CD4-positive, alpha-beta T cell treated with Interleukin-10 for 1 hour (primary cell): ENCODE measurements around the gene SETDB1.
"Not testable (repeated sequence)": the region's sequence is repeated elsewhere in the genome, so short reads cannot be mapped to it uniquely, and the experiment has no call there.

Experiments used
- DNase-seq: peaks from one replicate; pipeline ENCODE4 v3.0.0-alpha.2; 2020

The SETDB1 gene

DNA sequence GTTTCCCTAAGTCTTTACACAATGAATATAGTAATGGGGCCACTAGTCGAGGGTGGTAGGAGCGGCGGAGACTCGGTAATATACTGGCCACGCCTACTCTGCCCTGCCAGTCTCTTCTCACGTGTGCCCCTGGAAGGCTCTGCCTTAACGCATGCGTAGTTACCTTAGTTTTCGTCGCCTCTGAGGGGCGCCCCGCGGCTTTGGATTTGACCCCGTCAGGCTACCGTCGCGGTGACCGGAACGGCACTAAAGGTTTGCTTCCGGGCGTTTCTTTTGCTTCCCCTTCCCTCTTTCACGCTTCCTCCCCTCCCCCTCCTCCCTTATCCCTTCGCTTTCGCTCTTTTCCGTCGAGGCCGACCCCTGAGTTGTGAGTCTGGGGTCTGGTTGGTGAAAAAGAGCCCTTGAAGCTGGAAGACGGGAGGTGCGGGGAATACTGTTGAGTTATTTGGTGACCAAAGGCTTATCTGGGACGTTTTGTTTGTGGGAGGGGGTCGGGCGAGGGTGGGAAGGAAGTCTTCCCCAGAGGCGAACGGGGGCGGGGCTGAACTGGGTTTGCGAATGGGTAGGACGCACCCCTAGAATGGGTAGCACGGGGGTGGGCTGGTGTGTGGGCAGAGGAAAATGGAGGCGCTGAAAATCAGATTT, at the start of gene SETDB1:
Gene SETDB1, plus strand, starts transcription at position 267 of the 645 bp plus-strand sequence. CDS start 1,352 bp downstream, outside the sequence.
- DNase-seq: peak; percentile 97

DNA sequence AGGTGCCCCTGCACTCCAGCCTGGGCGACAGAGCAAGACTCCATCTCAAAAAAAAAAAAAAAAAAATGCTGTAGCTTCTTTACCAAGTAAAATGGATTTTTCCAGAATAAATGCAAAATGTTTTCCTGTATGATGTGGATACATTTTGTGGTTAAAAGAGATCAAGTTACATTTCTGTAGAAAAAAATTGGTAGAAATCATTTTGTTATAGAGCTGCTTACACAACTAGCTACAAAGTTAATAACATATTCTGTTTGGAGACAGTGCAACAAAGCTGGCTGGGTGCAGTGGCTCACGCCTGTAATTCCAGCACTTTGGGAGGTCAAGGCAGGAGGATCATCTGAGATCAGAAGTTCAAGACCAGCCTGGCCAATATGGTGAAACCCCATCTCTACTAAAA, 47.2 kb upstream of the SETDB1 start:
- DNase-seq: not testable (repeated sequence)

DNA sequence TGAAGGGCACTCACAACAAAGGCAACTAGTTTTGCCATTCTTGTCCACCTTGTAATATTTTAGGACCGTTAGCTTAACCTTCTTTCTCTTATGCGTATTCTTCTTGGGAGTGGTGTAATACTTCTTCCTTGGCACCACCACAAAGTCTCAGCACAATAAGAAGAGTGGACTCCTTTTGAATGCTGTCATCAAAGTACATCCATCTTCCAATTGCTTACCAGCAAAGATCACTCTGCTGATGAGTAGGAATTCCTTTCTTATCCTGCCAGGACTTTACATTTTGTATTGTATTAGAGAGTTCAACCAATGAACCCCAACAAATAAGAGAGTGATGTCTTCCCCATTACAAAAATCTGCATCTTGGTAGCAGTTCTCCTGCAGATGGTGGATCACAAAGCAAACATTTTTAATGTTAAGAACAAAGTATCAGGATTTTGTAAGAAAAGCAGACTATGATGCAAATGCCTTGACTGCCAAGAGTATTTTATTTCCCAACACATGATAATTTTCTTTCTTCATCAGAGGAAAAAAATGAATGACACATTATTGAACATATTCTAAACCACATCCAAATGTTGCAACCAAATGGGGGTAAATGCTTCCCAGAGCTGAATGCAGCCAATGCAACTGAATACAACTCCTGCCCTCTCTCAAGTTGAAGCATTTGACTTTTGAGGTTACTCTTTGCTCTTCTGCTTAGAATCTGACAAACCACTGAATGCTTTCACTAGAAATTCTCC, 44.7 kb upstream of the SETDB1 start:
- no peak for DNase-seq

DNA sequence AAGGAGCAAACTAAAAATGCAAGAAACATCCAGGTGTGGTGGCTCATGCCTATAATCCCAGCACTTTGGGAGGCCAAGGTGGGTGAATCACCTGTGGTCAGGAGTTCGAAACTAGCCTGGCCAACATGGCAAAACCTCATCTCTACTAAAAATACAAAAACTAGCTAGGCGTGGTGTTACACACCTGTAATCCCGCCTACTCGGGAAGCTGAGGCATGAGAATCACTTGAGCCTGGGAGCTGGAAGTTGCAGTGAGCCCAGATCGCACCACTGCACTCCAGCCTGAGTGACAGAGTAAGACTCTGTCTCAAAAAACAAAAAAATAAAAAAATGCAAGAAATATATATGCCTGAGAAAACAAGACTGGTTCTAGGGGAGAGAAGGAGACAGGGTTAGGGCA, 43.0 kb upstream of the SETDB1 start:
- not testable (repeated sequence) for DNase-seq

DNA sequence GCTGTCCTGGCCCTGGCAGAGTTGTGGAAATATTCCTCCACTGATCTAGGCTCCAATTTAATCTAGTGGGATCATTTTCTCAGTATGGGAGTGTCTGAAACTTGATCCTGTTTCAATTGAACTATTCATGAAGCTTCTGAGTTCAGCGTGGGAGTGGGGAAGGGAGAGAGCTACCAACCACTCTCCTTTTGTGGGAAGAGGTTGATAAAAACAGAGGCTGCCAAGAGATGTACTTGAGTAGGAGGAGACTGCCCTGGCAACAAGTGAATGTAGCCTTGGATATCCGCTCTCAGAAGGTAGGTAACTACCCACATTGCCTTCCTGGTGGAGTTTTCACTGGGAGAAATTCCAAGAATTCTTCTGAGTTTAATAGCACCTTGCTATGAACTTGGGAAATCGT, 39.1 kb upstream of the SETDB1 start, which contains the start of gene CTXND2:
Gene CTXND2, plus strand, starts transcription at position 119 of the 400 bp plus-strand sequence. CDS start 25,179 bp downstream, outside the sequence.
- DNase-seq: no peak

DNA sequence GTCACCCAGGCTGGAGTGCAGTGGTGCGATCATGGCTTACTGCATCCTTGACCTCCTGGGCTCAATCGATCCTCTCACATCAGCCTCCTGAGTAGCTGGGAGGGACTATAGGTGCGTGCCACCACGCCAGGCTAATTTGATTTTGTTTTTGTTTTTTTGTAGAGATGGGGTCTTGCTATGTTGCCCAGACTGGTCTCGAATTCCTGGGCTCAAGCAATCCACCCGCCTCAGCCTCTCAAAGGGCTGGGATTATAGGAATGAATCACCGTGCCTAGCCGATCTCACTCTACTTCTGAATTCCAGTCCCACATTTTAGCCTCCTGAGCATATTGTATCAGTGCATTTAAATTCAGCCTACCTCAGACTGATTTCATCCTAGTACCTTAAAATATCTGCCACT, 37.4 kb upstream of the SETDB1 start:
- no peak for DNase-seq

DNA sequence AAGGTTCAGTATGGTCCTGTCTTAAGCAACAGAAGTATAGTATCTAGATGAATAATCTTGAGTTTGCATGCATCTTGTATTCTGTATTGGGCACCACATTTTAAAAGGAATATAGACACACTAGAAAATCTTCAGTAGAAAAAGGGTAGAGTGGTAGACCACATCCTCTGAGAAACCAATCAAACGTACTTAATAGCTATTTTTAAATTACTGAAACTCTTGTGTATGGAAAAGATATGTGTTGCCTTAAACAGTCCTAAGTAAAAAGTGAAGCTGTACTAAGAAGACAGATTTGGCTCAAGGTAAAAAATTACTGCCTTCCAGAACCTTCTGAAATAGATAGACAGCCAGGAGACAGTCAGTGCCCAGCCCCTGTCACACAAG, 36.1 kb upstream of the SETDB1 start:
- peak; percentile 11 for DNase-seq

DNA sequence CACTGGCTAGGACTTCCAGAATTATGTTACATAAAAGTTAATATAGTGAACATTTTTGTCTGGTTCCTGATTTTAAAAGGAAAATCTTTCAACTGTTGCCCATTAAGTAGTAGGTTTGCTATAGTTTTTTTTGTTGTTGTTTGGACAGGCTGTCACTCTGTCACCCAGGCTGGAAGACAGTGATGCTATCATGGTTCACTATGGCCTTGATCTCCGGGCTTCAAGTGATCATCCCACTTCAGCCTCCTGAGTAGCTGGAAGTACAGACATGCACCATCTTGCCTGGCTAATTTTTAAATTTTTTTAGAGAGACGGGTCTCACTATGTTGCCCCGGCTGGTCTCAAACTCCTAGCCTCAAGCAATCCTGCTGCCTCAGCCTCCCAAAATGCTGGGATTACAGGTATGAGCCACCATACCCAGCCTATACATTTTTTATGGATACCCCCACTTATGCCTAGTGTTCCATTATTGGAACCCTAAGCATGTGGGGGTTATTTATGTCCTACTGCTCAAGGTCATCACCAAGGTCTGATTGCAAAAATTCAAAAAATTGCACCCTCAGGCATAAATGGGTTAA, 32.7 kb upstream of the SETDB1 start:
- DNase-seq: no peak

DNA sequence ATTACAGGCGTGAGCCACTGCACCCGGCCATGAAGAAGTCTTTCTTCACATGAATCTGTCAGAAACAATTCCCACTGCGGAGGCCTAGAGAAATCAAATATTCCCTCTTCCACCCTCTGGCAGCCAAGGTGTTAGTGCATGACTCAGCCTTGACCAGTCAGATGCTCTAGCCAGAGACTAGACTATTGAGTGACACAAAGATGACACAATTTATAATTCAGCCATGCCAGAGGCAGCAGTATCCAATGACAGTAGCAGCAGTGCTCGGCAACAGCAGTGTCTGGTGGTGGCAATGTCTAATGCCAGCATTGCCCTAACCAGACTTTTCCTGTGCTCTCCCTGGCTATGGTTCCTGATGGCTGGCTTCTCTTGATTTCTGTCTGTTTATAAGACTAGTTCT, 30.5 kb upstream of the SETDB1 start:
- no peak for DNase-seq

DNA sequence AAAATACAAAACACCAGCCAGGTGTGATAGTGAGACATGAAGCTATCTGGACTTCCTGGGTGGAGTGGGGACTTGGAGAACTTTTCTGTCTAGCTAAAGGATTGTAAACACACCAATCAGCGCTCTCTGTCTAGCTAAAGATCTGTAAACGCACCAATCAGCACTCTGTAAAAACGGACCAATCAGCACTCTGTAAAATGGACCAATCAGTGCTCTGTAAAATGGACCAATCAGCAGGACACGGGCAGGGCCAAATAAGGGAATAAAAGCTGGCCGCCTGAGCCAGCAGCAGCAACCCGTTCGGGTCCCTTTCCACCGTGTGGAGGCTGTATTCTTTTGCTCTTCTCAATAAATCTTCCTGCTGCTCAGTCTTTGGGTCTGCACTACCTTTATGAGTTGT, 26.4 kb upstream of the SETDB1 start:
- DNase-seq: not testable (repeated sequence)

DNA sequence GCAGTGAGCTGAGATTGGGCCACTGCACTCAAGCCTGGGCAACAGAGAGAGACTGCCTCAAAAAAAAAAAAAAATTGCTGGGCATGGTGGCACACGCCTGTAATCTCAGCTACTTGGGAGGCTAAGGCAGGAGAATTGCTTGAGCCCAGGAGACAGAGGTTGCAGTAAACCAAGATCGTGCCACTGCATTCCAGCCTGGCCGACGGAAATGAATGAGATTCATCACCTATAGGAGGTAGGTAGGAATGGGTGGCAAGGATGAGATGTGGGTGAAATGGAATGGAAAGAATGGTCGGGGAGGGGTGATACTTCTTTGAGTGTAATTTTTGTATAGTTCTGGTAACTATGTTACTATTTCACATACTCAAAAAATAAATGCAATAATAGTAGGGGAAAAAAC, 23.8 kb upstream of the SETDB1 start:
- DNase-seq: no peak

DNA sequence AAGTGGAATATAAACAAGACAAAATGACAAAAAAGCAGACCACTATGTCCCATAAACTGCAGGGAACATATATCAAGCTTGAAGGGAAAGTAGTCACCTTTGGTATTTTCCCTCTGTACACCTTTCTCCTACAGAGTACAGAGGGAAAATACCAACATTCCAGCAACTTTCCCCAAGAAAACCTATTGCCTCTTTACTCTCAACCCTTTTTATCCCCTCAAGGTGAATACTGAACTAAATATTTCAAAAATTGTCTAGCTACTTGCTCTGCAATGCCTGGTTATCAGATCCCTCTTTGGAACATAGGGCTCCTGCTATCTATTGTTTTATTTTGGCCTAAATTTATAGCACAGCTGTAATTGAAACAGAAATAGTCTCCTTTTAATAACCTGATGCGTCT, 23.4 kb upstream of the SETDB1 start:
- DNase-seq: no peak

DNA sequence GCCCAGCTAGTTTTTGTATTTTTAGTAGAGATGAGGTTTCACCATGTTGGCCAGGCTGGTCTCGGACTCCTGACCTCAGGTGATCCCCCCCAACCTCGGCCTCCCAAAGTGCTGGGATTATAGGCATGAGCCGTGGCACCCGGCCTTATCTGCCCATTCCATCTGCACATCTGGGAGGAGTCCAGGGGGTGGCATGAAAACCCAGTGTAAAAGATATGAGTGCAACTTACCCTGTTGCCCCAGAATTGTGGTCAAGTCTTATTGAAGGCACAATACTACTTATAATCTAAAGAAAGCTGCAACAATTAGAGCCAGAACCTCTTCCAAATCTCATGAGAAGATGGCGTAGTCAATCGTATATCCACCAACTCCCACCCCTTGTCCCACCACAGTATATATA, 20.9 kb upstream of the SETDB1 start:
- no peak for DNase-seq

DNA sequence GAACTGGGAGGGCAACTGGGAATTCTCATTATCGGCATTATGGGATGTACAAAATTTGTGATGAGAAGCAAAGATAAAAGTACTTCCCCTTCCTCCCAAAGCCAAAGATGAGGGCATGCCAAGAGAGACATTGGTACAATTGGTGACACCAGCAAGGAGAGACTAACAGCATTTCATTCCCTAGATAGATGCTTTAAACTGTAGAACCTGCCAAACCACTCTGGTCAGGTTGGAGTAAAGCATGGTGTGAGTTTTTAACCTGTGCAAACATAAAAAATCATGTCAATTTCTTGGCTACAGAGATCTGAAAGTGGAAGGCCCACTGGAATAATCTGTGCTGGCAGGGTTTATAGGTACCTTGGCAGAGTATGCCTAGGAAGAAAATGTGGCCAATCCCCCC, 19.8 kb upstream of the SETDB1 start:
- no peak for DNase-seq

DNA sequence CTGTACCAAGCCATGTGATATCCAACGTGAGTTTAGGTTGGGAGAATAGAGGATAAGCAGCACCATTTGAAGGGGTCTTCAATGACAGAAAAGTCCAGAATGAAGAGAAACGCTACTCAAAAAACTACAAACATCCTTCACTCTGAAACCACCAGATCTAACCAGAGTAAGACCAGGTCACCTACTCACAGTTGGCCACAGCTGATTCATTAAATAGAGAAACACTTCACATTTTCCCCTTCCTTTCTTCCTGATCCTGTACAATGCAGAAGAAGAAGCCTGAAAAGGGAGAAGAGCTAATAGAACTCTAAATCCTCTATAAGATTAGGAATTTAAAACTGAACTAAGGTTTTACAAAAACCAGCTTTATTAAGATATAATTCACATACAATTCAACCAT, 19.4 kb upstream of the SETDB1 start:
- no peak for DNase-seq

DNA sequence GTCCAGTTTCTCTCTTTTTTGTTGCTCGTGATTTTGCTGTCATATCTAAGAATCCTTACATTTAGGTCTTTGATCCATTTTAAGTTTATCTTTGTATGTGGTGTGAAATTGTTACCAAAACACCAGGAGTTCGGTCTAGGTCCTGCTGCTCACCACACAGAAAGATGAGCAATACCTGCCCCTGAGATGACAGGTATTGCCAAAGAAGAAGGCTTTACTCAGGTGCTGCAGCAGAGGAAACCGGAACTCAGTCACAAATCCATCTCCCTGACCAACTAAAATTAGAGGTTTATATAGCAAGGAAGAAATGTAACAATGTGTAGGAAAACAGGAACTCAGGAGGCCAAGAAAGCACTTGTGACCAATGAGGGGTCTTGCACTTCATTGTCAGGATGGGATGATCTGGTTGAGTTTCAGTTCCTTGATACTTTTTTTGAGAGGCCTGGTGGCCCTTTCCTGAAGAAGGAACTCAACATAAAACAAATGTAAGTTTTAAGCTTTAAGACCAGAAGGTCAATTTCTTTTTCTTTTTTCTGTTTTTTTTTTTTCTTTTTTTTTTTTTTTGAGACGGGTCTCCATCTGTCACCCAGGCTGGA, 16.5 kb upstream of the SETDB1 start:
- DNase-seq: no peak

DNA sequence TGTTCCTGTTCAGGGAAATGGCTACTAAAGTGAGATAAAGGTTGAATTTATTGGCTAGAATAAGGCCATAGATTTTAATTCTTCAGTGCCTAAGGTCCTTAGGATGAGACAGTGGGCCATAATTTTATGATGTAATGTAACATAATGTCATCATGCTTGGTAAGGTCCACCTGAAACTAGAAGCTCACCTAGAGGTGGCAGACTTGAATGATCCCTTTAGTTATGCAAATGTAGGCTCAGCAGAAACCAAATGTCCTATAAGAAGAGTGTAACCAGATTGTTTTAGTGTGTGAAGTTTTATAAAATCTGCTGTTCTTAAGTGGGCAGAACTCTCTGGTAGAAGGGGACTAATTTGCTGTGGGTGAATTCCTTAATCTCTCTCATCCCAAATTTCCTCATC, 13.5 kb upstream of the SETDB1 start:
- DNase-seq: no peak

DNA sequence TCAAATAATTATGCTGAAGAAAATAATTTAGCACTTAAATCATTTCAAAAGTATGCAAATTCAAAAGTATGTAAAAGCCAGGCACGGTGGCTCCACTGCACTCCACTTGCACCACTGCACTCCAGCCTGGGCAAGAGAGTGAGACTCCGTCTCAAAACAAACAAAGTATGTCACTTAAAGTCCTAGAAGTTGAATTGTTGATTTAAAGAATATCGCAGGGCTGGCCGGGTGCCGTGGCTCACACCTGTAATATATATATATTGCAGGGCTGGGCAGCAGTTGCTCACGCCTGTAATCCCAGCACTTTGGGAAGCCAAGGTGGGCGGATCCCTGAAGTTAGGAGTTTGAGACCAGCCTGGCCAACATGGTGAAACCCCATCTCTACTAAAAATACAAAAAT, 8.8 kb upstream of the SETDB1 start:
- DNase-seq: no peak

DNA sequence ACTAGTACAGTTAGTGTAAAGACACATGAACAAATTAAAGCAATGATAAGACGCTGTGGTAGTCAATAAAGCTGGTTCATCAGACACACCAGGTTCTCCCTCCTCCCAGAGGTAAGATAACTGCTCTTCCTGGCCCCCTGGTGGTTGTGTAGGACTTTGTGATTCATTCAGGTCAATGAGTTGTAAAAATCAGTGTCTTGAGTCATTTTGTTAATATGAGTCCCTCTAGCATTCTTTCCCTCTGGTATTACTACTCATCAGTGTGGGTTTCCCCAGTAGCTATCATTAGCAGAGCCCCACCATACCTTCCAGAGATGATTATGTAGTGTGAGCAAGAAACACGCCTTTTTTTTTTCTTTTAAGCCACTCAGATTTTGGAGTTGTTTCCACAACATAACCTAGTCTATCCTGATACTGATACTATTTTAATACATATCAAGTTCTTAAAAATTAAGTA, 3.6 kb upstream of the SETDB1 start:
- peak; percentile 81 for DNase-seq

DNA sequence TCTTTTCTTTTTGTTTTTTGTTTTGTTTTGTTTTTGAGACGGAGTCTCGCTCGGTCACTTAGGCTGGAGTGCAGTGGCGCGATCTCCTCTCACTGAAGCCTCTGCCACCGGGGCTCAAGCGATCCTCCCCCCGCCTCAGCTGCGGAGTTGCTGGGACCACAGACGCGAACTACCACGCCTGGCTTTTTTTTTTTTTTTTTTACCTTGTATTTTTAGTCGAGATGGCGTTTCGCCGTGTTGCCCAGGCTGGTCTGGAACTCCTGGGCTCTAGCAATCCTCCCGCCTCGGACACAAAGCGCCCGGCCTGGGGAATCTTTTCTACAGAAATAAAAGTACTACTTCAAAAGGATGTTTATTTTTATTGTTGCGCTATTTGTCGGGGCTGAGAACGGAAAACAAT, 1.1 kb upstream of the SETDB1 start:
- DNase-seq: peak; percentile 7

DNA sequence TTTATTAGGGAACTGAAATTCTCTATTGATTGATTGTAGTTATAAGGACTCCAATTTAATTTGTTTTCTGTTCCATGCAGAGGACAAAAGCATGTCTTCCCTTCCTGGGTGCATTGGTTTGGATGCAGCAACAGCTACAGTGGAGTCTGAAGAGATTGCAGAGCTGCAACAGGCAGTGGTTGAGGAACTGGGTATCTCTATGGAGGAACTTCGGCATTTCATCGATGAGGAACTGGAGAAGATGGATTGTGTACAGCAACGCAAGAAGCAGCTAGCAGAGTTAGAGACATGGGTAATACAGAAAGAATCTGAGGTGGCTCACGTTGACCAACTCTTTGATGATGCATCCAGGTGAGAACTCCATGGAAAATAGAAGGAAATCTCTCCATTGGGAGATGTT, 1.5 kb downstream of the SETDB1 start:
- no peak for DNase-seq

DNA sequence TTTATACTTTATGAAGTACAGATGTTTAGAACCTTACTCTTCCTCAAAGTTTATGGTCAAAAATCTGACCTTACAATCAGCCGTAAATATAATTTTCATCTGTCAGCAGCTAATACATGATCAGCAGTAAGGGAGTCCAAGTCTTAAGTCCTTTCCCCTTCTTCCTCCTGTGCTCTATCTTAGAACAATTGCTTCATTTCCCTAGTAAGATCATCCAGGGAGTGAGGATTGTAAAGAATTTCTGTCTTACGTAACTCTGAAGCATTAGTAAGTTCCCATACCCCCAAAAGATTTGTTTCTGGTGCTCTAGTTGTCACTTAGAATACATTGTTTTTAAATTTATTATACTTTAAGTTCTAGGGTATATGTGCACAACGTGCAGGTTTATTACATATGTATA, 2.1 kb downstream of the SETDB1 start:
- no peak for DNase-seq

DNA sequence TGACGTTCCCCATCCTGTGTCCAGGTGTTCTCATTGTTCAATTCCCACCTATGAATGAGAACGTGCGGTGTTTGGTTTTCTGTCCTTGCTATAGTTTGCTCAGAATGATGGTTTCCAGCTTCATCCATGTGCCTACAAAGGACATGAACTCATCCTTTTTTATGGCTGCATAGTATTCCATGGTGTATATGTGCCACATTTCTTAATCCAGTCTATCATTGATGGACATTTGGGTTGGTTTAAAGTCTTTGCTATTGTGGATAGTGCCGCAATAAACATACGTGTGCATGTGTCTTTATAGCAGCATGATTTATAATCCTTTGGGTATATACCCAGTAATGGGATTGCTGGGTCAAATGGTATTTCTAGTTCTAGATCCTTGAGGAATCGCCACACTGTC, 2.6 kb downstream of the SETDB1 start:
- not testable (repeated sequence) for DNase-seq

DNA sequence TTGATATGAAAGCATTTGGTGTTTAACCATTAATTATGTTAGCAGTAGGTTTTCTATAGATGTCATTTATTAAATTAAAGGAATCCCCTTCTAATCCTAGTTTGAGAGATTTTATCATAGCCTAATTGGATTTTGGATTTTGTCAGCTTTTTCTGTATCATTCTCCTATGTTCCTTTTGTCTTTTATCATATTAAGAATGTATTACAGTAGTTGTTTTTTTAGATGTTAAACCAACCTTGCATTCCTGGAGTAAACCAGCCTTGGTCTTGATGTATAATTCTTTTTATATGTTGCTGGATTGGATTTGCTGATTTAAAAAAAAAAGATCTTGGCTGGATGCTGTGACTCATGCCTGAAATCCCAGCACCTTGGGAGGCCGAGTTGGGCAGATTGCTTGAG, 5.6 kb downstream of the SETDB1 start:
- no peak for DNase-seq
